ENCODE measurements around the gene MTARC1.

Gene MTARC1

DNA sequence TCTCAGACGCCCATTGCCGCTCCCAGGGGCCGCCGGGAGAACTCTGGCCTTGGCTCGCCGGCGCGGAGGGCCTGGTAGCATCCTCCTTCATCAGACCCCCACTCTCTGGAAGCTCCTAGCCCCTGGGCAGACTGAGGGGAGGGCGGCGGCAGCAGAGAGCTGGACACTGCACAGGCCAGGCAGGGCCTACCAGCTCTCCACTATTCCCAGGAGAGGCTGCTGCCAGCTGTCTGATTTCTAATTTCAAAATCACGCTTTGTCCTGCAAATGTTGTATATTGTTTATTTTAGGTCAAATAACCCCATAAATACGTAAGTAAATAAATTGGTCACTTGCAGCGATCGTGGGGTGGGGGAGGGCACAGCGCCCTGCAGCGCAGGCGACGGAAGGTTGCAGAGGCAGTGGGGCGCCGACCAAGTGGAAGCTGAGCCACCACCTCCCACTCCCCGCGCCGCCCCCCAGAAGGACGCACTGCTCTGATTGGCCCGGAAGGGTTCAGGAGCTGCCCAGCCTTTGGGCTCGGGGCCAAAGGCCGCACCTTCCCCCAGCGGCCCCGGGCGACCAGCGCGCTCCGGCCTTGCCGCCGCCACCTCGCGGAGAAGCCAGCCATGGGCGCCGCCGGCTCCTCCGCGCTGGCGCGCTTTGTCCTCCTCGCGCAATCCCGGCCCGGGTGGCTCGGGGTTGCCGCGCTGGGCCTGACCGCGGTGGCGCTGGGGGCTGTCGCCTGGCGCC is at the start of gene MTARC1:
TSS of gene MTARC1 (plus strand) at position 577 of the 732 bp plus-strand sequence. CDS start at position 609, 32 bp downstream.
- DNase-seq (ENCODE audit: low spot score) = peak; percentile 87

- DNase-seq (ENCODE audit: low spot score) = no peak
These were observed 45.4 kb upstream of the MTARC1 start for GRCh38 chr1:220741349-220741748.

DNA sequence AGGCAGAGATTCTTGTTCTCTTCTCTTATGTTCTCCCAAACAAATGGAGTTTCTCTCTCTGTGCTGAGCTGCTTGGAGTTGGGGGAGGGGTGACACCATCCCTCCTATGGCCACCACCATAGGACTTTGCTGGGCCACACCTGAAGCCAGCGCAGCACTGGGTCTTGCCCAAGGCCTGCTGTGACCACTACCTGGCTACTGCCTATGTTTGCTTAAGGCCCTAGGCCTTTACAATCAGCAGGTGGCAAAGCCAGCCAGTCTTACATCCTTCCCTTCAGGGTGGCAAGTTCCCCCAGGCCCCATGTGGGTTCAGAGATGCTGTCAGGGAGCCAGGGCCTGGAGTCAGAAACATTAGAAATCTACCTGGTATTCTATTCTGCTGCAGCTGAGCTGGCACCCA is 44.9 kb upstream of the MTARC1 start:
- no peak for DNase-seq (ENCODE audit: low spot score)

GRCh38 chr1:220742520-220742919 is 44.2 kb upstream of the MTARC1 start:
- DNase-seq (ENCODE audit: low spot score) = no peak

GRCh38 chr1:220746851-220747250 is 39.9 kb upstream of the MTARC1 start:
- DNase-seq (ENCODE audit: low spot score) = no peak

DNA sequence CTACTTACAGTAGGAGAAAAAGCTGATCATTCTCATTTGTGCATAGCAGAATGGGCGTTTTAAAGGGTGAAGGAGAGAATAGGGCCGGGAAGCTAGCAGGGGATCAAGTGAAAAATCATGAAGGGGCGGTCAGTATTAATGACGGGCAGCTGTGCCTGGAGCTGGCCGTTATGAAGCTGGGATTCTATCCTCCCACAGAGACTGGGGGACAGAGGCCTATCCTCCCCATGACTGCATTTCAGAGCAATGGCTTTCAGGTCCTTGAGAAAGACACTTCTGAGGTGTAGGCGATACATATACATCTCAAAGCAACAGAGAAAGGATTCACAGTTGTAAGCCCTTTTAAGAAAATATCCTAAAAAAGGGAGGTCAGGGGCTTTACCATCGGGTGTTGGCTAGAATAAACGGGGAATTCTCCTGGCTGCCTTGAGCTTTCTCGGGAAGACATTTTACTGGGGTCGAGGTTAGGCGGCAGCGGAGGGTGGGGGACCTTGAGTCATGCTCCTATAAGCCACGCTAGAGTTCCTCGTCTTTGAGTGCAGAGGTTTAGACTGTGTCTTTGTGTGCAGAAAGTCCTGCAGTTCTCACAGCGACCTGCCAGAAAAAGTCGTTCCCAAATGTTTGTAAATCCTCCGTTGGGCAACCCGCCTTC is 39.1 kb upstream of the MTARC1 start:
- no peak for DNase-seq (ENCODE audit: low spot score)

GRCh38 chr1:220748089-220748934 is 38.4 kb upstream of the MTARC1 start, which contains the start of gene MTARC2:
MTARC2 (plus strand) TSS chr1:220748322; CDS start chr1:220748532, 210 bp downstream.
- peak; percentile 75 for DNase-seq (ENCODE audit: low spot score)

- DNase-seq (ENCODE audit: low spot score) = no peak
These were observed 37.8 kb upstream of the MTARC1 start for GRCh38 chr1:220748936-220749335.

GRCh38 chr1:220750131-220750515 is 36.6 kb upstream of the MTARC1 start:
- no peak for DNase-seq (ENCODE audit: low spot score)

DNA sequence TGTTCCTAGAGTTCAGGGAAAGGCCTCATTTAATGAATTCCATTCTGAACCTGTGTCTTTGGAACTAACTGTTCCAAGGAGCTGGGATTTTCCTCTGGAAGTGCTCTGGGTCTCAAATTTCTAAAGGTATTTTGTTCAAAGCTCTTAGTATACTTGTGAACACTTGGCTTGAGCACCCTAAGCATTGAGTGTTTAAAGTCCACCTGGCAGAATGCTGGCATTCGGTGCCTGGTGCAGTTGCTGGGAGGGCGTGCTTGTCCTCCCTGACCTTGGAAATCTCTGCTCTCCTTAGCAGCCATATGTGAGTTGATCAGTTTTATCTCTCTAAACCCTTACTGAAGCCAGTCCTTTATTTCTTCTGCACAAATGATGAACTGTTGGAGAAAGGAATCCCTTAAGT is 35.6 kb upstream of the MTARC1 start:
- no peak for DNase-seq (ENCODE audit: low spot score)

- DNase-seq (ENCODE audit: low spot score) = no peak
These were observed 32.3 kb upstream of the MTARC1 start for GRCh38 chr1:220754212-220754917.

- no peak for DNase-seq (ENCODE audit: low spot score)
These were observed 31.8 kb upstream of the MTARC1 start for GRCh38 chr1:220754918-220755295.

GRCh38 chr1:220755309-220755708 is 31.4 kb upstream of the MTARC1 start:
- no peak for DNase-seq (ENCODE audit: low spot score)

GRCh38 chr1:220757441-220757840 is 29.3 kb upstream of the MTARC1 start:
- no peak for DNase-seq (ENCODE audit: low spot score)

DNA sequence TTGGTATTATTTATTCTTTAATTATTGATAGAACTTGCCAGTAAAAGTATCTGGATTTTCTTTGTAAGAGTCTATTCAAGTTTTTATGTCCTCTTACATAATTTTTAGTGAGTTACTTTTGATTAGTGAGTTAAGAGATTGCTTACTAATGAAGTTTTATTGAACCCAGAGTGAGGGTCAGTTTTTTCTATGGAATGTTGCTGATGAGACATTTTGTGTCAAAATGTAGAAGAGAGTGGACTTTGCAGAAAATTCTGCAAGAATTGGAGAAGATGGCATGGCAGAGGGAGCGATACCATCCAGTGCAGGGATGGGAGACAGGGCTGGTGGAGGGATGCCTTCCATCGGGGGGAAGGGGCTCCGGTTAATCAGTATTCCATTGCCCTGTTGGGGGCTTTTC is 27.6 kb upstream of the MTARC1 start:
- no peak for DNase-seq (ENCODE audit: low spot score)

- no peak for DNase-seq (ENCODE audit: low spot score)
These were observed 24.9 kb upstream of the MTARC1 start for GRCh38 chr1:220761688-220762427.

DNA sequence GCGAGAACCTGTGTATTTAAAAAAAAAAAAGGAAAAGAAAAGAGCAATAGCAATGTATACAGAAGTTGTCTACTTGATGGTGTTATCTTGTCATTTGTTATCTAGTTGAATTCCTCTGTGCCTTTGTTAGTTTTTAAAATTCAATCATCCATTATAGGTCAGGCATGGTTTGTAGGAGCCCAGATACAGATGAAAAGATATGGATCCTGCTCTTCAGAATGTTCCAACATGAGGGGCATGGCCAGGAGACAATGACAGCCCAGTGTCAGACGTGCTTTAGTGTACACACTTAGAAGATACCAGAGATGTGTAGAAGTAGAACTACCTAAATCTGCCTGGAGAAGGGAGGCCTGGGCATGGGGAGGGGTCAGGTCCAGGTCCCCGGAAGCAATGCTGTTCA is 22.0 kb upstream of the MTARC1 start:
- DNase-seq (ENCODE audit: low spot score) = no peak

DNA sequence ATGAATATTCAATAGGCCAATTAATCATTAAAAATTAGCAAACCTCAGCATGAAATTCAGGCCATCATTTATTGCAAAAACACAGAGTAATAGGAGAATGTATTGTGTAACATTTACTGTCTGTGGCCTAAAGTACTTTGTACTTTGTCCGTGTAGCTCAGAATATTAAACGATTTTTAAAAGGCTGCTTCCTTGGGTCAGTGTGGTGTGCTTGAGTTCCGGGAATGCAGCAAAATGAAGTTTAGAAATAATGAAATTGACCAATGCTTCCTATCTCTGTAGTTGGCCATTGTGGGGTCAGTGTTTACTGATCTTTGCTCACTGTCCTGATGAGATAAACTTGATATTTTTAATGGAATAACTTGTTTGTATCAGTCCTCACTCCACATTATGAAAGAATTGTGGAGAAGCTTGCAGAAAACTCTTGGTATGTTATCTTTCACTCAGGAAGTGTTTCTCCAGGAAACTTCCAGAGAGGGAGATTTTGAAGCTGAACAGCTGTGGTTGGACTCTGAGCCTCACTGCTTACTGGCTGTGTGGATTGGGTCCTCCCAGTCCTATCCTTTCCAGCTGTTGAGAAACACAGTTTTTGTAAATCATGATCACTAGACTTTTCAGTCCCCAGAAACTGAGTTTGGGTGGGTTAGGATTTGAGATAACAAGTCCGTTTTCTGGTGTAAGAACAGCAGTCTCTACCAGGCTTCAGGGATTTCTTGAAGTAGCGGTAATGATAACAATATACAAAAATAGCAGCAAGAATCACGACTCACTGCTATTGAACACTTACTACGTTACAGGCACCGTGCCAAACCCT is 19.2 kb upstream of the MTARC1 start:
- no peak for DNase-seq (ENCODE audit: low spot score)

- no peak for DNase-seq (ENCODE audit: low spot score)
These were observed 18.5 kb upstream of the MTARC1 start for GRCh38 chr1:220768126-220768601.

DNA sequence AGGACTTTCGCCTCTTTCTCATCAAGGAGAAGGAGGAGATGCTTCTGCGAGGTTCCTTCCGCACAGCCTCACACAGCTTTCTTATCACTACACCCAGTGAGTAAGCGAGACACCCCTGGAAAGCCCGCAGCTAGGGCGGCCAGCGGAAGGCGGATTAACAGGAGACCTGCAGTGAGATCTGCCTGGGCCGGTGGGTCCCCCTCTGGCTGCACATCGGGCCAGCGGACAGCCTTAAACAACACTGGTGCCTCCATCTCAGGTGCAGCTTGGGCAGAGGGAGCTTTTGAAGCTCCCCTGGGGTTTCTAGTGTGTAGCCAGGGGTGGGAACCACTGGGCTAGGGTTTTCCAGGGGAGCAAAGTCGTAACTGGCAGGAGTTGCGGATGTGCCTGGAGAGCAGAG is 17.5 kb upstream of the MTARC1 start:
- DNase-seq (ENCODE audit: low spot score) = no peak
